SH-SY5Y (cell line): ENCODE results near the gene DNAJC3.

Source experiments
- GATA2 ChIP-seq: IDR thresholded peaks from 2 replicates; pipeline ENCODE4 v1.6.1; 2011; ENCODE audit warnings: mild to moderate bottlenecking, low read depth, low read length
- GATA3 ChIP-seq: IDR thresholded peaks from 2 replicates; pipeline ENCODE4 v1.6.1; 2011; ENCODE audit warnings: low read depth, mild to moderate bottlenecking, low read length, moderate library complexity

DNA sequence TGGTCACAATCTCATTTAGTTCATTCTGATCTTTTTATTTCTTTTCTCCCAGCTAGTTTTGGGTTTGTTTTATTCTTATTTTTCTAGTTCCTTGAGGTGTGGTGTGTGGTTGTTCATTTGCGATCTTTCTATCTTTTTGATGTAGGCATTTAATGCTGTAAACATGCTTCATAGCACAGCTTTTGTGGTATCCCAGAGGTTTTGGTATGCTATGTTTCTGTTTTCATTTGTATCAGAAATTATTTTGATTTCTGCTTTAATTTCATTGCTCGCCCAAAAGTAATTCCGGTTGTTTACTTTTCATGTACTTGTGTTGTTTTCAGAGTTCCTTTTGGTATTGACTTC lies 12.6 kb downstream of the DNAJC3 start:
- TF ChIP-seq GATA3: no peak
- no peak for TF ChIP-seq GATA2
